ENCODE results near the gene ABCA7.

DNA sequence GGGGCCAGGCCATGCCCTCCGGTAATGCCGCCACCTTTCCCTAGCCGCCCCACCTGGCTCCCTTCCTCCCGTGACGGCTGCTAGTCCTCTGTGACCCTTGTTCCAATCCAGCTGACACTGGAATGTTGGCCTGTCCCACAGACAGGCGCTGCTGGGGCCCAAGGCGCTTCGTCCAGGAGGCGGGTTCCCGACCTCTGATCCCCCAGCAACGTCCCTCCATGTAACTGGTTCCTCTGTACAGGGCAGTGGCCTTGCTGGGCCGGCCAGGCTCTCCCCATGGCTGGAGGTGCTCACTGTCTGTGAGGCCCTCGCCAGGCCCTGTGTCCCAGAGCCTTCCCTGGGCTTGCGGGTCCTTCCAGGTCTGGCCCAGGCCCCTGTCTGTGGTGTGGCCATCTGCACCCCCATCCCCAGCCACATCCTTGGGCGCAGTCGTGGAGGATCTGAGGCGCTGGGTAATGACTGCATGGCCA lies 46.5 kb upstream of the ABCA7 start:
- TF ChIP-seq CTCF (IDR thresholded peaks at IDR 0.05) (no peak), POLR2A (IDR thresholded peaks at IDR 0.05) (no peak)
